ENCODE measurements around the gene GRK5. TPM values are rescaled to one million over a fixed set of nuclear protein-coding genes. Genes with fewer than 3 reads are reported as not detected.

GRK5 gene
- total RNA-seq, 1 experiment from 2014 or later: 1.2 TPM

GRCh38 chr10:119431034-119431772 lies 223.8 kb downstream of the GRK5 start:
- Mint-ChIP-seq H3K36me3 (ENCODE audit: insufficient read depth in 1 of 3, low read depth in 3 of 3) (peaks cover 14 to 23% (median 20%) of the 10 kb centered on the region in 3 experiments), H3K4me1 (no peaks in the 10 kb centered on the region), H3K9me3 (peaks cover 23 to 26% of the 10 kb centered on the region in 2 experiments), H3K4me3 (no peak overlapping the region), H3K27ac (no peak overlapping the region), H3K27me3 (ENCODE audit: low read depth) (peaks cover 10% of the 10 kb centered on the region)
- Histone ChIP-seq H3K27me3 (ENCODE audit: insufficient read depth, low read length) (no peaks in the 10 kb centered on the region), H3K56ac (ENCODE audit: insufficient read length, low read depth, low read length) (no peak overlapping the region), H3K79me2 (ENCODE audit: insufficient read depth, low read length) (no peaks in the 10 kb centered on the region), H3K9me3 (ENCODE audit: control insufficient read depth, low read depth, low read length) (no peaks in the 10 kb centered on the region), H2AK5ac (ENCODE audit: insufficient read length, low read length) (no peak overlapping the region), H3K4ac (ENCODE audit: low read depth, low read length) (no peak overlapping the region), H2BK5ac (ENCODE audit: insufficient read length, low read length) (no peak overlapping the region), H4K8ac (replicated peaks; ENCODE audit: insufficient read length, low read depth, low read length) (no peak overlapping the region), H3T11ph (ENCODE audit: low read length) (no peak overlapping the region), H2BK120ac (ENCODE audit: low read depth, low read length, poor library complexity, severe bottlenecking) (no peak overlapping the region), H4K91ac (ENCODE audit: insufficient read length, low read depth, low read length) (no peak overlapping the region), H2BK15ac (ENCODE audit: low read depth, low read length) (no peak overlapping the region), H2BK12ac (ENCODE audit: insufficient read length, low read depth, low read length) (no peak overlapping the region), H3K4me2 (ENCODE audit: insufficient read depth, insufficient read length, low read length) (no peak overlapping the region), H3K79me1 (ENCODE audit: insufficient read depth, low read depth, low read length, poor library complexity, severe bottlenecking) (no peaks in the 10 kb centered on the region), H3K9ac (ENCODE audit: extremely low read depth, insufficient read length, low read length) (no peak overlapping the region), H3K14ac (ENCODE audit: insufficient read depth, low read length) (no peak overlapping the region; the same call in 1 of the 2 replicates), H3K23ac (ENCODE audit: insufficient read length, low read depth, low read length) (no peak overlapping the region), H4K5ac (ENCODE audit: insufficient read length, low read depth, low read length) (no peak overlapping the region), H2BK20ac (ENCODE audit: low read depth, low read length, poor library complexity, severe bottlenecking) (no peak overlapping the region), H3K27ac (ENCODE audit: insufficient read length, low read depth, low read length) (no peak overlapping the region), H4K20me1 (ENCODE audit: control insufficient read depth, insufficient read depth, insufficient read length) (no peaks in the 10 kb centered on the region), H3K23me2 (ENCODE audit: insufficient read length, low read depth, low read length, poor library complexity, severe bottlenecking) (no peaks in the 10 kb centered on the region), H2AFZ (ENCODE audit: low read length) (no peak overlapping the region), H3K4me1 (ENCODE audit: insufficient read depth, low read length) (no peaks in the 10 kb centered on the region), H3K18ac (ENCODE audit: insufficient read length, low read depth, low read length) (no peak overlapping the region)
- no CpG with 5 or more reads among the region's 22 CpGs for WGBS (ENCODE audit: extremely low coverage, insufficient read length, low lambda C conversion rate)
- TF ChIP-seq, protein P1, sequence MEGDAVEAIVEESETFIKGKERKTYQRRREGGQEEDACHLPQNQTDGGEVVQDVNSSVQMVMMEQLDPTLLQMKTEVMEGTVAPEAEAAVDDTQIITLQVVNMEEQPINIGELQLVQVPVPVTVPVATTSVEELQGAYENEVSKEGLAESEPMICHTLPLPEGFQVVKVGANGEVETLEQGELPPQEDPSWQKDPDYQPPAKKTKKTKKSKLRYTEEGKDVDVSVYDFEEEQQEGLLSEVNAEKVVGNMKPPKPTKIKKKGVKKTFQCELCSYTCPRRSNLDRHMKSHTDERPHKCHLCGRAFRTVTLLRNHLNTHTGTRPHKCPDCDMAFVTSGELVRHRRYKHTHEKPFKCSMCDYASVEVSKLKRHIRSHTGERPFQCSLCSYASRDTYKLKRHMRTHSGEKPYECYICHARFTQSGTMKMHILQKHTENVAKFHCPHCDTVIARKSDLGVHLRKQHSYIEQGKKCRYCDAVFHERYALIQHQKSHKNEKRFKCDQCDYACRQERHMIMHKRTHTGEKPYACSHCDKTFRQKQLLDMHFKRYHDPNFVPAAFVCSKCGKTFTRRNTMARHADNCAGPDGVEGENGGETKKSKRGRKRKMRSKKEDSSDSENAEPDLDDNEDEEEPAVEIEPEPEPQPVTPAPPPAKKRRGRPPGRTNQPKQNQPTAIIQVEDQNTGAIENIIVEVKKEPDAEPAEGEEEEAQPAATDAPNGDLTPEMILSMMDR (conservative IDR thresholded peaks at IDR 0.05): no peak
- no peak for DNase-seq

Measured in H9 (cell line).